DND-41 (cell line): ENCODE results near the gene POC1B.

Experiments
- CTCF ChIP-seq: IDR thresholded peaks from 2 replicates; pipeline ENCODE4 v1.5.1; 2012; ENCODE audit warnings: borderline replicate concordance, low read length, moderate library complexity, mild to moderate bottlenecking; ENCODE audit not compliant: poor library complexity, severe bottlenecking; ENCODE audit errors: extremely low read depth
- EZH2 ChIP-seq: IDR thresholded peaks from 3 replicates; pipeline ENCODE4 v1.6.1; 2012; ENCODE audit warnings: borderline replicate concordance, low read depth, mild to moderate bottlenecking, moderate library complexity, low read length, inconsistent platforms; ENCODE audit not compliant: severe bottlenecking

GRCh38 chr12:89552376-89552775 is 26.5 kb upstream of the POC1B start:
- TF ChIP-seq CTCF, result no peak
- no peak for TF ChIP-seq EZH2
